H9 (cell line): ENCODE results near the gene EDIL3. TPM values are rescaled to one million over a fixed set of nuclear protein-coding genes. Genes with fewer than 3 reads are reported as not detected.

Experiments
- DNase-seq: peaks from one replicate; pipeline ENCODE4 v3.0.0-alpha.2; 2017
- H2AFZ ChIP-seq: one replicate; pipeline ENCODE4 v1.6.1; 2013; ENCODE audit warnings: mild to moderate bottlenecking, low read length, control low read depth, moderate library complexity
- H2AK5ac ChIP-seq: 2 replicates; pipeline ENCODE4 v1.6.1; 2013; ENCODE audit warnings: low read length, control low read depth, mixed read lengths; ENCODE audit not compliant: insufficient read length
- H2BK120ac ChIP-seq: one replicate; pipeline ENCODE4 v1.6.1; 2013; ENCODE audit warnings: low read depth, mild to moderate bottlenecking, low read length, control low read depth, inconsistent platforms; ENCODE audit not compliant: poor library complexity, severe bottlenecking
- H2BK12ac ChIP-seq: 2 replicates; pipeline ENCODE4 v1.6.1; 2013; ENCODE audit warnings: low read length, control low read depth, mixed read lengths, low read depth; ENCODE audit not compliant: insufficient read length
- H2BK15ac ChIP-seq: 2 replicates; pipeline ENCODE4 v1.6.1; 2013; ENCODE audit warnings: low read depth, low read length, control low read depth
- H2BK20ac ChIP-seq: one replicate; pipeline ENCODE4 v1.6.1; 2013; ENCODE audit warnings: low read depth, mild to moderate bottlenecking, low read length, control low read depth, inconsistent platforms; ENCODE audit not compliant: poor library complexity, severe bottlenecking
- H2BK5ac ChIP-seq: 2 replicates; pipeline ENCODE4 v1.6.1; 2013; ENCODE audit warnings: low read length, control low read depth, mixed read lengths; ENCODE audit not compliant: insufficient read length
- H3K14ac ChIP-seq: 2 replicates; pipeline ENCODE4 v1.6.1; 2013; ENCODE audit warnings: low read length, control low read depth; ENCODE audit not compliant: insufficient read depth
- H3K18ac ChIP-seq: 2 replicates; pipeline ENCODE4 v1.6.1; 2013; ENCODE audit warnings: low read depth, mild to moderate bottlenecking, mixed read lengths, low read length, control low read depth; ENCODE audit not compliant: insufficient read length
- H3K23ac ChIP-seq: 2 replicates; pipeline ENCODE4 v1.6.1; 2013; ENCODE audit warnings: low read length, control low read depth, mixed read lengths, low read depth; ENCODE audit not compliant: insufficient read length
- H3K23me2 ChIP-seq: 2 replicates; pipeline ENCODE4 v1.6.1; 2013; ENCODE audit warnings: low read depth, mild to moderate bottlenecking, mixed read lengths, low read length, control low read depth; ENCODE audit not compliant: insufficient read length, poor library complexity, severe bottlenecking
- H3K27ac ChIP-seq: 2 replicates; pipeline ENCODE4 v1.5.1; 2013; ENCODE audit warnings: low read length, control low read depth, mixed read lengths, low read depth; ENCODE audit not compliant: insufficient read length
- H3K27me3 ChIP-seq: 2 replicates; pipeline ENCODE4 v1.6.1; 2013; ENCODE audit warnings: low read length, control low read depth, inconsistent platforms; ENCODE audit not compliant: insufficient read depth
- H3K4ac ChIP-seq: 2 replicates; pipeline ENCODE4 v1.6.1; 2013; ENCODE audit warnings: low read depth, mild to moderate bottlenecking, control low read depth, inconsistent platforms, low read length, moderate library complexity
- H3K4me1 ChIP-seq: 2 replicates; pipeline ENCODE4 v1.6.1; 2013; ENCODE audit warnings: low read length, control low read depth, inconsistent platforms; ENCODE audit not compliant: insufficient read depth
- H3K4me2 ChIP-seq: 2 replicates; pipeline ENCODE4 v1.6.1; 2013; ENCODE audit warnings: low read length, control low read depth, mixed read lengths; ENCODE audit not compliant: insufficient read length, insufficient read depth
- H3K56ac ChIP-seq: 2 replicates; pipeline ENCODE4 v1.6.1; 2013; ENCODE audit warnings: low read depth, mild to moderate bottlenecking, mixed read lengths, low read length, control low read depth; ENCODE audit not compliant: insufficient read length
- H3K79me1 ChIP-seq: 2 replicates; pipeline ENCODE4 v1.6.1; 2013; ENCODE audit warnings: low read depth, mild to moderate bottlenecking, moderate library complexity, low read length, control low read depth, inconsistent platforms; ENCODE audit not compliant: insufficient read depth, poor library complexity, severe bottlenecking
- H3K79me2 ChIP-seq: 2 replicates; pipeline ENCODE4 v1.6.1; 2013; ENCODE audit warnings: low read length, control low read depth, inconsistent platforms; ENCODE audit not compliant: insufficient read depth
- H3K9ac ChIP-seq: 2 replicates; pipeline ENCODE4 v1.6.1; 2013; ENCODE audit warnings: low read length, control low read depth, mixed read lengths; ENCODE audit not compliant: insufficient read length; ENCODE audit errors: extremely low read depth
- H3K9me3 ChIP-seq: one replicate; pipeline ENCODE4 v1.6.1; 2013; ENCODE audit warnings: low read depth, low read length, inconsistent platforms; ENCODE audit not compliant: control insufficient read depth
- H3T11ph ChIP-seq: one replicate; pipeline ENCODE4 v1.6.1; 2013; ENCODE audit warnings: mild to moderate bottlenecking, low read length, control low read depth, inconsistent platforms
- H4K20me1 ChIP-seq: one replicate; pipeline ENCODE4 v1.6.1; 2013; ENCODE audit not compliant: control insufficient read depth, insufficient read length, insufficient read depth
- H4K5ac ChIP-seq: 2 replicates; pipeline ENCODE4 v1.6.1; 2013; ENCODE audit warnings: low read depth, mild to moderate bottlenecking, mixed read lengths, low read length, control low read depth; ENCODE audit not compliant: insufficient read length
- H4K8ac ChIP-seq: replicated peaks from 2 replicates; pipeline ENCODE4 v1.6.1; 2013; ENCODE audit warnings: low read length, control low read depth, mixed read lengths, low read depth; ENCODE audit not compliant: insufficient read length
- H4K91ac ChIP-seq: 2 replicates; pipeline ENCODE4 v1.6.1; 2013; ENCODE audit warnings: low read depth, mild to moderate bottlenecking, moderate library complexity, mixed read lengths, low read length, control low read depth; ENCODE audit not compliant: insufficient read length
- H3K27ac Mint-ChIP-seq, 3 experiments: 2 replicates in 2 of 3; 3 replicates in 1 of 3; pipeline ENCODE4 v1.8.0; 2020 to 2021; ENCODE audit warnings: mixed read lengths in 3 of 3, mild to moderate bottlenecking in 1 of 3, moderate library complexity in 1 of 3
- H3K27me3 Mint-ChIP-seq: 2 replicates; pipeline ENCODE4 v1.8.0; 2021; ENCODE audit warnings: low read depth, mild to moderate bottlenecking, moderate library complexity, mixed read lengths
- H3K36me3 Mint-ChIP-seq, 3 experiments: 2 replicates in 2 of 3; 3 replicates in 1 of 3; pipeline ENCODE4 v1.8.0; 2020 to 2021; ENCODE audit warnings: low read depth in 3 of 3, mixed read lengths in 3 of 3; ENCODE audit not compliant: insufficient read depth in 1 of 3
- H3K4me1 Mint-ChIP-seq, 2 experiments: 2 replicates each; pipeline ENCODE4 v1.8.0; 2020; ENCODE audit warnings: mixed read lengths in 2 of 2
- H3K4me3 Mint-ChIP-seq, 2 experiments: 2 replicates in 1 of 2; 3 replicates in 1 of 2; pipeline ENCODE4 v1.8.0; 2020 to 2021; ENCODE audit warnings: mild to moderate bottlenecking in 2 of 2, mixed read lengths in 2 of 2, moderate library complexity in 1 of 2
- H3K9me3 Mint-ChIP-seq, 2 experiments: 2 replicates in 1 of 2; 3 replicates in 1 of 2; pipeline ENCODE4 v1.8.0; 2020; ENCODE audit warnings: mild to moderate bottlenecking in 2 of 2, mixed read lengths in 2 of 2, moderate library complexity in 1 of 2
- CTCF ChIP-seq: fragments of 200-600 bp; sonication (generic); conservative IDR thresholded peaks from 3 replicates; pipeline ENCODE4 v1.8.0; 2021; ENCODE audit warnings: antibody characterized with exemption, mild to moderate bottlenecking
- WGBS: extraction: QIAGEN DNeasy Blood & Tissue Kit; methylation state at CpG from one replicate; pipeline ENCODE4 v1.1.7; 2013; ENCODE audit warnings: missing lambda C conversion rate, low lambda C conversion rate, mixed read lengths; ENCODE audit not compliant: insufficient read length; ENCODE audit errors: extremely low coverage; 5-methylcytosine and 5-hydroxymethylcytosine counted together
- total RNA-seq: library from RNA; stranded (reverse); gene quantifications from 2 replicates; pipeline ENCODE4 v1.2.1, GENCODE V29; 2021

Gene EDIL3
- total RNA-seq, 1 experiment from 2014 or later, result 61.9 TPM

- H3K9me3 ChIP-seq, result no peaks in the 10 kb centered on the region
- H3K4ac ChIP-seq, result no peak overlapping the region
- Mint-ChIP-seq H3K4me1 (peaks cover 7 to 8% of the 10 kb centered on the region in 2 experiments), H3K27me3 (no peaks in the 10 kb centered on the region), H3K36me3 (no peaks in the 10 kb centered on the region), H3K27ac (no peak overlapping the region), H3K4me3 (no peak overlapping the region), H3K9me3 (no peaks in the 10 kb centered on the region)
- H3K79me1 ChIP-seq, result no peaks in the 10 kb centered on the region
- H4K20me1 ChIP-seq, result no peaks in the 10 kb centered on the region
- H4K5ac ChIP-seq, result no peak overlapping the region
- no peak overlapping the region for H3K14ac ChIP-seq
- H3K56ac ChIP-seq, result no peak overlapping the region
- H2BK5ac ChIP-seq, result no peak overlapping the region
- no peak overlapping the region for H2BK15ac ChIP-seq
- no peak overlapping the region for H3K23ac ChIP-seq
- no peaks in the 10 kb centered on the region for H3K23me2 ChIP-seq
- no peaks in the 10 kb centered on the region for H3K79me2 ChIP-seq
- H4K91ac ChIP-seq, result no peak overlapping the region
- no peak overlapping the region for H3K18ac ChIP-seq
- DNase-seq, result no peak
- H4K8ac ChIP-seq, result no peak overlapping the region
- H2BK20ac ChIP-seq, result no peak overlapping the region
- H3K4me2 ChIP-seq, result no peak overlapping the region
- H2BK12ac ChIP-seq, result no peak overlapping the region
- no peak overlapping the region for H2AFZ ChIP-seq
- no CpG with 5 or more reads among the region's 3 CpGs for WGBS
- no peaks in the 10 kb centered on the region for H3K27me3 ChIP-seq
- no peak overlapping the region for H3K9ac ChIP-seq
- H3K4me1 ChIP-seq, result no peaks in the 10 kb centered on the region
- H2AK5ac ChIP-seq, result no peak overlapping the region
- no peak overlapping the region for H3T11ph ChIP-seq
- H2BK120ac ChIP-seq, result no peak overlapping the region
- no peak overlapping the region for H3K27ac ChIP-seq
- TF ChIP-seq CTCF, result no peak
Measured at GRCh38 chr5:84119252-84119651, 265.4 kb downstream of the EDIL3 start.
